Bronchial epithelial cell (primary cell): Measurements from ENCODE around the gene MRPS35. TPM values are rescaled to one million over a fixed set of nuclear protein-coding genes. Genes with fewer than 3 reads are reported as not detected.
A peak's percentile ranks its signal among the peaks of the same experiment; 100 is the strongest.

Experiments
- DNase-seq: peaks from one replicate; pipeline ENCODE4 v3.0.0-alpha.2; 2010; ENCODE audit warnings: low read depth
- FAIRE-seq: peaks from 2 replicates; lab custom pipeline; 2011; peaks lifted over from hg19 to GRCh38; lab: Jason Lieb, UNC
- H3K27me3 ChIP-seq: 2 replicates; pipeline ENCODE4 v1.5.1; 2011; ENCODE audit warnings: low read length; ENCODE audit not compliant: control insufficient read depth, insufficient read depth
- H3K36me3 ChIP-seq: 2 replicates; pipeline ENCODE4 v1.5.1; 2011; ENCODE audit warnings: low read length; ENCODE audit not compliant: control insufficient read depth, insufficient read depth
- H3K4me3 ChIP-seq: 2 replicates; pipeline ENCODE4 v1.5.1; 2011; ENCODE audit warnings: mild to moderate bottlenecking, low read depth, low read length, control low read depth
- total RNA-seq: library from RNA; depleted of rRNA; stranded (reverse); fragments of >200 nt; gene quantifications from 2 replicates; pipeline ENCODE4 v1.2.1, GENCODE V29; 2014
- TF ChIP-seq, protein P1 (sequence below): IDR thresholded peaks from 2 replicates; pipeline ENCODE4 v1.5.1; 2011; ENCODE audit warnings: mild to moderate bottlenecking, moderate library complexity, low read length, control low read depth, inconsistent platforms; ENCODE audit not compliant: insufficient read depth, severe bottlenecking

The MRPS35 gene
- total RNA-seq = 57.2 and 69.8 TPM in 2 replicates

DNA sequence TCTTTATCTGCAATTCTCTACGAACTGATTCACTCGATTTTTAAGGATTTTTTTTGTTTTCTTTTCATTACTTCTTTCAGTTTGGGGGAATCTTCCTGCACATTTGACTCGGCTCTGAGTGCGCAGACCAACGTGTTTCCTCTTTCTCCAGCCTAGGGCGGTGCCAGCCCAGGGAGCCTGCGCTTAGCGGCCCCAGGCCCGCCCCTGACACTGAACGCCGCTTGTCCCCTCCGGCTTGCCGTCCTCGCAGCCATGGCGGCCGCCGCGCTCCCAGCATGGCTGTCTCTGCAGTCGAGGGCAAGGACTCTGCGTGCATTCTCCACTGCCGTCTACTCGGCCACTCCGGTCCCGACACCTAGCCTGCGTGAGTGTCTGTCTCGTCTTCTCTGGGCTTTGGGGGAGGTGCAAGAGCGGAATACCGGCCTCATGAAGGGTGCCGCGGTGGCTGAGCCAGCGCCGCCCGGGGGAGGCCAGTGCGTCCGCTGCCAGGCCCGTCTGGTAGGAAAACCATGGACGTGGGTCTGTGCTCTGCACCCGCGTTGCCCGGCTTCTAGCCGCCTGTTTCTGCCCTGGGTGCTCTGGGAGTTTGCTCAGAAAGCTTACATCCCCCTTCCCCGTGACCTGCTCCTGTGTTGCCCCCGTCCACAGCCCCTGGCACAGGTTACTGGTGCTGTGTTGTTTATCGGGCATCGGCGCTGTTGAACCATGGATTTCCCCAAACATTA, at the start of gene MRPS35:
TSS of gene MRPS35 (plus strand) at position 241 of the 725 bp plus-strand sequence. CDS start at position 253, 12 bp downstream.
- FAIRE-seq (no peak), DNase-seq (peak; percentile 81)
- TF ChIP-seq, protein P1, sequence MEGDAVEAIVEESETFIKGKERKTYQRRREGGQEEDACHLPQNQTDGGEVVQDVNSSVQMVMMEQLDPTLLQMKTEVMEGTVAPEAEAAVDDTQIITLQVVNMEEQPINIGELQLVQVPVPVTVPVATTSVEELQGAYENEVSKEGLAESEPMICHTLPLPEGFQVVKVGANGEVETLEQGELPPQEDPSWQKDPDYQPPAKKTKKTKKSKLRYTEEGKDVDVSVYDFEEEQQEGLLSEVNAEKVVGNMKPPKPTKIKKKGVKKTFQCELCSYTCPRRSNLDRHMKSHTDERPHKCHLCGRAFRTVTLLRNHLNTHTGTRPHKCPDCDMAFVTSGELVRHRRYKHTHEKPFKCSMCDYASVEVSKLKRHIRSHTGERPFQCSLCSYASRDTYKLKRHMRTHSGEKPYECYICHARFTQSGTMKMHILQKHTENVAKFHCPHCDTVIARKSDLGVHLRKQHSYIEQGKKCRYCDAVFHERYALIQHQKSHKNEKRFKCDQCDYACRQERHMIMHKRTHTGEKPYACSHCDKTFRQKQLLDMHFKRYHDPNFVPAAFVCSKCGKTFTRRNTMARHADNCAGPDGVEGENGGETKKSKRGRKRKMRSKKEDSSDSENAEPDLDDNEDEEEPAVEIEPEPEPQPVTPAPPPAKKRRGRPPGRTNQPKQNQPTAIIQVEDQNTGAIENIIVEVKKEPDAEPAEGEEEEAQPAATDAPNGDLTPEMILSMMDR = no peak
- Histone ChIP-seq H3K27me3 (no peaks in the 10 kb centered on the region), H3K36me3 (peaks cover 6% of the 10 kb centered on the region), H3K4me3 (peak within 1 kb of the TSS; percentile 70)

DNA sequence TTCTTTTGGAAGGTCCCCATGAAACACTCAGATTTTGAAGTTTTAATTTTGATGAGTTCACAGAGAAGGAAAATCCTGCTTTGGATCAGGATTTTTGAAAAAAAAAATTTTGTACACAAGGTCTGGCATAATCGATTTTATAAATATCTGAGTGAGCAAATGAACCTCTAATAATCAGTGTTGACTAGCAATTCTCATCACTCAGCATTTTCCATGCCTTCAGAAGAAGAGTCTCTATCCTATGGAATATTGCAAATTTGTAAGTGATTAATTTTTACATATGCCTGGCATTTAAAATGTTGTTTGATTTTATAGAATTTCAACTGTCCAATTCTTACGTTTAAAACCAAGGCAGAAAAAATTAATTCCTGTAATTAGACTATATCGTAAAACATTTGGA, 44.9 kb upstream of the MRPS35 start:
- Histone ChIP-seq H3K36me3 (peaks cover 24% of the 10 kb centered on the region), H3K27me3 (no peaks in the 10 kb centered on the region), H3K4me3 (no peak overlapping the region)
- DNase-seq = no peak
- no peak for FAIRE-seq
- TF ChIP-seq, protein P1 = no peak

DNA sequence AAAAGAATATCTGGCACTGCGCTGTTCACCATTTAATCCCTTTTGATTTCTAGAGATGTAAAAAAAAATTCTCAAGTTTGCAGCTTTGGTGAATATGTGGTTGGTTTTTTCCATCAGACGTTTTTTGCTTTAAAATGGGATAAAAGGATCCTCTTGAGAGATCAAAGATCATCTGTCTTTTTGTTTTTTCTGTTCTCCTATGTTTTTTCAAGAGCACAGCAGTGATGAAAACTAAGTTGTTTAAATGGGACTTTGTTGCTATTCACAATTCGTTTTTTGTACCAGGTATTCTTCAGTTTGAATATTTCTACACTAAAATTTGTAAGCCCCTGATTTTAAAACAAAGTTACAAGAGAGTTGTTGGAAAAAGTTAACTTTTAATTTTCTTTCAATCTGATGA, 44.1 kb upstream of the MRPS35 start:
- no peak overlapping the region for H3K4me3 ChIP-seq
- FAIRE-seq = no peak
- DNase-seq = no peak
- no peaks in the 10 kb centered on the region for H3K27me3 ChIP-seq
- H3K36me3 ChIP-seq = peaks cover 23% of the 10 kb centered on the region
- TF ChIP-seq, protein P1 = no peak

DNA sequence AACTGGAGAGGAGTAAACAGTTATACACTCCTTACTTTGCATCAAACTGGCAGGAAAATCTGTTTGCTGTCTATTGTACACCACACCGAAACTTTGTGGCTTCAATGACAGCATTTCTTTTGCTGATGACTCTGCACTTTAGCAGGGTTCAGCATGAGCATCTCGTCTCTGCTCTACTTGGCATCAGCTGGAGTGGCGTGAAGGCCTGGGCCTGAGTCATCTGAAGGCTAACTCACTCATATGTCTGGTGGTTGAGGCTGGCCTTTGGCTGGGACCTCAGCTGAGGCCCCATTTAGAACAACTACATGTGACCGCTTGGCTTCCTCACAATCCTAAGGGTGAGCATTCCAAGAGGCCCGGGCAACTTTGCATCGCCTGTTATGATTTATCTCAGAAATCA, 43.1 kb upstream of the MRPS35 start:
- Histone ChIP-seq H3K36me3 (peaks cover 20% of the 10 kb centered on the region), H3K4me3 (no peak overlapping the region), H3K27me3 (no peaks in the 10 kb centered on the region)
- no peak for FAIRE-seq
- TF ChIP-seq, protein P1 = no peak
- DNase-seq = no peak

DNA sequence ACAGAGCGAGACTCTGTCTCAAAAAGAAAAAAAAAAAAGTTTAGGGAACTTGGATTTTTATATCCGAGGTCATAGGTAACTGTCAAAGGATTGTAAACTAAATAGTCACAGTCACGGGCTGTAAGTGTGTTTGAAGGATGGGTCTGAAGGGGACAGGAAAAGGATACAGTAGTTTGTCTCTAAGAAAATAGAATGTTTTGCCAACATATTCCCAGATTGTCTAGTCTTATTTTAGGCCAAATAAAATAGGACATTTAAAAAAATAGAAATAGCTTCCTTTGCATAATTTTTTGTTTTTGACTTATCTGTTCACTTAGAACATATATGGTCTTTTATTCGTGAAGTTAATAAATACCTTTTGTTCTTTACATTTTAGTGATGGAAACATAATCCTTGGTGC, 38.6 kb upstream of the MRPS35 start:
- TF ChIP-seq, protein P1 = no peak
- no peaks in the 10 kb centered on the region for H3K27me3 ChIP-seq
- DNase-seq (no peak), FAIRE-seq (no peak)
- H3K36me3 ChIP-seq = peaks cover 17% of the 10 kb centered on the region
- no peak overlapping the region for H3K4me3 ChIP-seq
